GM12891 (cell line): ENCODE data around the gene STEAP4.

Experiments used
- DNase-seq: peaks from one replicate; pipeline ENCODE4 v3.0.0; 2011; ENCODE audit warnings: low spot score; ENCODE audit not compliant: insufficient read length
- FAIRE-seq: peaks from 2 replicates; lab custom pipeline; 2011; peaks lifted over from hg19 to GRCh38; lab: Jason Lieb, UNC
- PAX5 ChIP-seq: IDR thresholded peaks from 2 replicates; pipeline ENCODE4 v1.6.1; 2011; ENCODE audit warnings: low read length, moderate library complexity, mild to moderate bottlenecking; ENCODE audit not compliant: insufficient read depth, severe bottlenecking
- POLR2A ChIP-seq: IDR thresholded peaks from 2 replicates; pipeline ENCODE4 v1.6.1; 2011; ENCODE audit warnings: low read depth, low read length, control low read depth
- POLR2AphosphoS5 ChIP-seq: IDR thresholded peaks from 2 replicates; pipeline ENCODE4 v1.6.1; 2011; ENCODE audit warnings: low read depth, low read length, control low read depth
- POU2F2 ChIP-seq: IDR thresholded peaks from 2 replicates; pipeline ENCODE4 v1.6.1; 2011; ENCODE audit warnings: low read depth, mild to moderate bottlenecking, control low read depth, low read length, moderate library complexity
- SPI1 ChIP-seq: IDR thresholded peaks from 2 replicates; pipeline ENCODE4 v1.6.1; 2011; ENCODE audit warnings: low read depth, low read length, control low read depth
- TAF1 ChIP-seq: IDR thresholded peaks from 2 replicates; pipeline ENCODE4 v1.6.1; 2011; ENCODE audit warnings: low read depth, low read length, control low read depth

Gene STEAP4

GRCh38 chr7:88337572-88337971, 30.9 kb upstream of the STEAP4 start:
- TF ChIP-seq POU2F2 (no peak), POLR2A (no peak), TAF1 (no peak), SPI1 (no peak), POLR2AphosphoS5 (no peak), PAX5 (no peak)
- FAIRE-seq (no peak), DNase-seq (no peak)

DNA sequence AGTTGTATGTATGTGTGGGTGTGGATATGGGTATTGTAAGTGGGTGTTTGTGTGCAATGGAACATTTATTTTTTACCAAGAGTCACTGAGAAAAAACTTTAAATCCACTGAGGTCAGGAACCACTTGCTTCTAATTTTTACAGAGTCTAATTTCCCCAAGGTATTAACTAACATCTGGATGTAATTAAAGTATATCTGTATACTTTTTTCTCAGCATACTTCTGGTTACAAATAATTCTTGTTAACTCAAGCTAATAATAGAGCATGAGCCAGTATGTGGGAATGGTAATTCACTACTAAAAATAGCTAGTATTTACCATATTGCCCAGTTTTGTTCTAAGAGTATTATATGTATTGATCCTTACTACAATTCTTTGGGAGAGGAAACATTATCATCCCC, 24.6 kb upstream of the STEAP4 start:
- FAIRE-seq: no peak
- no peak for DNase-seq
- no peak for TF ChIP-seq SPI1
- TF ChIP-seq TAF1: no peak
- TF ChIP-seq PAX5: no peak
- no peak for TF ChIP-seq POLR2A
- no peak for TF ChIP-seq POLR2AphosphoS5
- no peak for TF ChIP-seq POU2F2

DNA sequence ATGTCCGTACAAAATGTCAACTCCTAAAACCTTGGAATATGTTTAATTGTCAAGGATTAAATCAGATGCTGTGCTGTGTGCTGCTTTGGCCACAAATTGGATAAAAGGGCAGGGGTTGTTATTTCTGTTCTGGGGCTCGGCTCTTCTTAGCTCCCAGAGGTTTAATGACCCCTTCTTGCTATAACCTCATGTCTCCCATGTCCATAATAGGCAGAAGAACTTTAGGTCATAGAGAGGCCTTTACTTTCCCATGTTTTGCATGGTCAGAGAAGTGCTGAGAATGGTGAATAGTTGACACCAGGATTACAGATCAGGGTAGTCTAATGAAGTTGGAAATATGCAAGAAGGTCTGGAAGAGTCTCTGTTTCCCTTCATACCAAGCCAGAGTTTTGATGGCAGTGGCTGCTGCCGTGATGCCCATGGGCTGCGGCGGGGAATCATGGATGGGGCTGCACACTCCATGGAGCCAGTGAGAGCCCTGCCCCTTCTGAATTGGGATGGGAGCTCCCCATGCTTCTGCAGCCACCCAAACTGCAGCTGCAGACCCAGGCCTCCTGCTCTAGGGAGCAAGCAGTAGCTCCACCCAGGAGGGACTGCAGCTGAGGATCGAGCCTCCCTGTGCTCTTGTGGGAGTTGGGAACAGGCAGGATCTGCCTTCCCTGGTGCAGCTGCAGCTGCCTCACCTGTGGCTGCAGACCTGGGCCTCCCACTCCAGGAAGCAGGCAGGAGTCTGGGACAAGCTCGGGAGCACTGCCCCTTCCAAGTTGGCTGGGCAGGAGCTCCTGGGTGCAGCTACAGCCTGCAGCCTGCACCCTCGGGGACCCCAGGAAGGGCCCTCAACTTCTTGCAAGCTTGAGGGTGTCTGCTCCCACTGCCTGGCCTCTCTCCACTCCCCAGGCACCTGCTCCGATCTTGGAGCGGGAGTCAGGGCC, 23.1 kb upstream of the STEAP4 start:
- TF ChIP-seq PAX5 (no peak), POLR2AphosphoS5 (no peak), SPI1 (no peak), TAF1 (no peak), POU2F2 (no peak), POLR2A (no peak)
- DNase-seq (no peak), FAIRE-seq (no peak)

GRCh38 chr7:88328787-88329186, 22.1 kb upstream of the STEAP4 start:
- DNase-seq (no peak), FAIRE-seq (no peak)
- TF ChIP-seq TAF1: no peak
- no peak for TF ChIP-seq SPI1
- no peak for TF ChIP-seq POLR2AphosphoS5
- TF ChIP-seq POLR2A: no peak

DNA sequence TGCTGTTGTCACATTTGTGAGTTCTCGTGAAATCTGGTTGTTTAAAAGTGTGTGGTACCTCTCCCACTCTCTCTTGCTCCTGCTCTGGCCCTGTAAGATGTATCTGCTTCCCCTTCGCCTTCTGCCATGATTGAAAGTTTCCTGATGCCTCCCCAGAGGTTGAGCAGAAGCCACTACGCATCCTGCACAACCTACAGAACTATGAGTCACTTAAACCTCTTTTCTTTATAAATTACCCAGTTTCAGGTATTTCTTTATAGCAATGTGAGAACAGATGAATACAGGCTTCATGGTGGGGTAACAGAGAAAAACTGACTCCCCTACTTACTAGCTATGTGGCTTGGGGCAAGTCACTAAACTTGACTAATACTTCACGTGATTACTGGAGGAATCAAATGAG, 18.0 kb upstream of the STEAP4 start:
- FAIRE-seq (no peak), DNase-seq (no peak)
- TF ChIP-seq POLR2AphosphoS5 (no peak), PAX5 (no peak), SPI1 (no peak), POU2F2 (no peak), TAF1 (no peak), POLR2A (no peak)

DNA sequence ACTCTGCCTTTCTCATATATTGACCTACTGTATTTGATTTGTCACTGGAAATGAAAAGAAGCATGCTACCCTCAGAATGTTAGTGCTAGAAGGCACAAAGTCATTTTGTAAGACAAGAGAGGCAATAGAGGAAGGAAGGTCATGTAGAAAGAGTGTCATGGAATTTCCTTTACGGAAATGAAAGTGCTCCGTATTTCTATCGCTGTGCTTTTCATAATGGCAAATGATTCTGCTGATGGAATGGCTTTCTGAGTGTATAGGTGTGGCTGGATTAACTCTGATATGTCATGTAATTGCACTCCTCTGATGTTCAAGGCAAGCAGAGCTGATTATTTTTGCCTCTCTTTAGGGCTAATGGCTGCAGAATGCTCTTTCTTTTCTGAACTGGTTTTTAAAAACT, 15.5 kb upstream of the STEAP4 start:
- TF ChIP-seq SPI1 (no peak), POLR2AphosphoS5 (no peak), POU2F2 (no peak), PAX5 (no peak)
- no peak for DNase-seq
- FAIRE-seq: no peak

DNA sequence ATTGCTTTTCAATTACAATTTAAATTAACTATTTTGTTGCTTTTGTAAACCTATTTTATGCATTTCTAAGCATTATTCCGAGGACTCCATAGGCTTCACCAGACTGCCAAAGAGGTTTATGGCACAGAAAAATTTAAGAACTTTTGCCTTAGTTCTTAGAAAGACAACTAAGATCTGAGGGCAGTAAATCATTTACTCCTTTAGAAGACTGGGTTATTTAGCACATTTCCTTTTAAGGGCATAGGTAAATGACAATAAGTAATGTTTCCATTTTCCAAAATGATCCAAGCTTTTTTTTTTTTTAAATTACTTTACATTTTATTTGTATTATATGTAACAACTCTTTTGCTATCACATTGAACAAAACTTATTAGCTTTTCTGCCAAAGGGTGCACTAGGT, 15.0 kb upstream of the STEAP4 start:
- no peak for DNase-seq
- TF ChIP-seq POLR2A (no peak), POLR2AphosphoS5 (no peak), PAX5 (no peak), SPI1 (no peak), POU2F2 (no peak), TAF1 (no peak)
- FAIRE-seq: no peak

DNA sequence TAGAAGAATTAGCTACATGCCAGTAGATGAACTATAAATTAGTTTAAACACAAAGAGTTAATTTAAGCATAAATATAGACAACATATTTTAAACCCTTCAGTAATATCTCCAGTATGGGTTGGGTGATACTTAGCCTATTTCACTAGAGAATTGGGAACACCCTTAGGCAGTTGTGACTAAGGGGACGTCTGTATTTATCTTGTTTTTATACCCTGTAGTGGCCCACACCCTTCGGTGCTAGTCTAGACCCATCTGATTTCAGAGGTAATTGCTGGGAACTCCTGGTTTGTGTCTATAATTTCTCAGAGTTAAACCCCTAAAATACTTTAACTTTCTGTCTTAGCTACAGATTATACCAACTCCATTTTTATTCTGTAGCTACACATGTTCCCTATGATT, 11.5 kb upstream of the STEAP4 start:
- DNase-seq: no peak
- FAIRE-seq: no peak

GRCh38 chr7:88317422-88317821, 10.7 kb upstream of the STEAP4 start:
- no peak for TF ChIP-seq POU2F2
- TF ChIP-seq PAX5: no peak
- DNase-seq: no peak
- FAIRE-seq: no peak

More for the DNA sequence above, 11.5 kb upstream of the STEAP4 start:
- no peak for TF ChIP-seq POU2F2
- TF ChIP-seq PAX5: no peak
- TF ChIP-seq POLR2A: no peak
- no peak for TF ChIP-seq TAF1
- TF ChIP-seq SPI1: no peak
- TF ChIP-seq POLR2AphosphoS5: no peak

- DNase-seq (no peak), FAIRE-seq (no peak)
- TF ChIP-seq TAF1 (no peak), SPI1 (no peak), POLR2AphosphoS5 (no peak), PAX5 (no peak), POU2F2 (no peak), POLR2A (no peak)
Observed at GRCh38 chr7:88316456-88316855, 9.8 kb upstream of the STEAP4 start.
